Activated naive CD4-positive, alpha-beta T cell treated with anti-CD3 and anti-CD28 coated beads for 36 hours (primary cell): Measurements from ENCODE around the gene PADI1. TPM values are rescaled to one million over a fixed set of nuclear protein-coding genes. Genes with fewer than 3 reads are reported as not detected.

Experiments
- CTCF ChIA-PET: fragments of 350-600 bp; sonication (Branson Sonifier 250); formaldehyde crosslinking; loops from one replicate; lab custom pipeline; 2021; ENCODE audit warnings: antibody characterized with exemption; lab: Charles Lee
- DNase-seq: peaks from one replicate; pipeline ENCODE4 v3.0.0-alpha.2; 2020
- H3K27ac Mint-ChIP-seq: one replicate; pipeline ENCODE4 v1.8.0; 2021; ENCODE audit warnings: mild to moderate bottlenecking, mixed read lengths
- H3K27me3 Mint-ChIP-seq: one replicate; pipeline ENCODE4 v1.8.0; 2021; ENCODE audit warnings: low read depth, mixed read lengths
- H3K36me3 Mint-ChIP-seq: one replicate; pipeline ENCODE4 v1.8.0; 2021; ENCODE audit warnings: low read depth, mixed read lengths
- H3K4me1 Mint-ChIP-seq: one replicate; pipeline ENCODE4 v1.8.0; 2021; ENCODE audit warnings: low read depth, mixed read lengths
- H3K4me3 Mint-ChIP-seq: one replicate; pipeline ENCODE4 v1.8.0; 2021; ENCODE audit warnings: mild to moderate bottlenecking, moderate library complexity, mixed read lengths
- H3K9me3 Mint-ChIP-seq: one replicate; pipeline ENCODE4 v1.8.0; 2021; ENCODE audit warnings: mixed read lengths
- intact Hi-C: fragments of 100-400 bp; cut with micrococcal nuclease; formaldehyde crosslinking; loops from one replicate; pipeline ENCODE4 v1.15.1; 2023
- total RNA-seq, 2 experiments: library from RNA; stranded (reverse); gene quantifications; one replicate each; pipeline ENCODE4 v1.2.3, GENCODE V29; 2021

PADI1 gene
- total RNA-seq, 2 experiments from 2014 or later = not detected

GRCh38 chr1:17276568-17276967, 71.6 kb downstream of the PADI1 start:
- H3K4me1 Mint-ChIP-seq = no peaks in the 10 kb centered on the region
- no peaks in the 10 kb centered on the region for H3K36me3 Mint-ChIP-seq
- no peaks in the 10 kb centered on the region for H3K27me3 Mint-ChIP-seq
- H3K9me3 Mint-ChIP-seq = no peaks in the 10 kb centered on the region
- CTCF ChIA-PET = interaction anchor here (0.9 kb wide), 1 partner anchor 151 kb away, joined by 3 read pairs; no protein-coding TSS in a partner anchor
- no peak for DNase-seq
- H3K27ac Mint-ChIP-seq = no peak overlapping the region
- no peak overlapping the region for H3K4me3 Mint-ChIP-seq
- intact Hi-C loops = no loop called here

- no peak overlapping the region for H3K4me3 Mint-ChIP-seq
- CTCF ChIA-PET = interaction anchor here (0.9 kb wide), 1 partner anchor 153 kb away, joined by 3 read pairs; no protein-coding TSS in a partner anchor
- no peaks in the 10 kb centered on the region for H3K27me3 Mint-ChIP-seq
- H3K9me3 Mint-ChIP-seq = no peaks in the 10 kb centered on the region
- H3K4me1 Mint-ChIP-seq = peaks cover 2% of the 10 kb centered on the region
- no peaks in the 10 kb centered on the region for H3K36me3 Mint-ChIP-seq
- no peak overlapping the region for H3K27ac Mint-ChIP-seq
- intact Hi-C loops = no loop called here
- no peak for DNase-seq
Observed at GRCh38 chr1:17277511-17278159, 72.7 kb downstream of the PADI1 start.

GRCh38 chr1:17278996-17279830, 74.3 kb downstream of the PADI1 start:
- Mint-ChIP-seq H3K9me3 (no peaks in the 10 kb centered on the region), H3K4me3 (no peak overlapping the region), H3K4me1 (peaks cover 2% of the 10 kb centered on the region), H3K27me3 (no peaks in the 10 kb centered on the region), H3K27ac (no peak overlapping the region), H3K36me3 (no peaks in the 10 kb centered on the region)
- intact Hi-C loops = no loop called here
- DNase-seq = no peak
- CTCF ChIA-PET = no interaction called here

GRCh38 chr1:17280436-17280835, 75.5 kb downstream of the PADI1 start:
- no peak for DNase-seq
- CTCF ChIA-PET = interaction anchor here (0.6 kb wide), 1 partner anchor 155 kb away, joined by 4 read pairs; no protein-coding TSS in a partner anchor
- H3K27me3 Mint-ChIP-seq = no peaks in the 10 kb centered on the region
- peaks cover 2% of the 10 kb centered on the region for H3K4me1 Mint-ChIP-seq
- no peaks in the 10 kb centered on the region for H3K36me3 Mint-ChIP-seq
- H3K4me3 Mint-ChIP-seq = no peak overlapping the region
- H3K9me3 Mint-ChIP-seq = no peaks in the 10 kb centered on the region
- no peak overlapping the region for H3K27ac Mint-ChIP-seq
- intact Hi-C loops = no loop called here

- no peak overlapping the region for H3K4me3 Mint-ChIP-seq
- H3K9me3 Mint-ChIP-seq = no peaks in the 10 kb centered on the region
- no peaks in the 10 kb centered on the region for H3K27me3 Mint-ChIP-seq
- CTCF ChIA-PET = interaction anchor here (0.6 kb wide), 1 partner anchor 32 kb away, joined by 5 read pairs; no protein-coding TSS in a partner anchor
- DNase-seq = no peak
- intact Hi-C loops = no loop called here
- no peak overlapping the region for H3K27ac Mint-ChIP-seq
- H3K4me1 Mint-ChIP-seq = peaks cover 2% of the 10 kb centered on the region
- H3K36me3 Mint-ChIP-seq = no peaks in the 10 kb centered on the region
Observed at GRCh38 chr1:17280894-17281293, 76.0 kb downstream of the PADI1 start.

- no peaks in the 10 kb centered on the region for H3K9me3 Mint-ChIP-seq
- no peak overlapping the region for H3K27ac Mint-ChIP-seq
- no peak overlapping the region for H3K4me3 Mint-ChIP-seq
- H3K4me1 Mint-ChIP-seq = peaks cover 2% of the 10 kb centered on the region
- no peaks in the 10 kb centered on the region for H3K36me3 Mint-ChIP-seq
- intact Hi-C loops = no loop called here
- no peaks in the 10 kb centered on the region for H3K27me3 Mint-ChIP-seq
- DNase-seq = no peak
- CTCF ChIA-PET = no interaction called here
Observed at GRCh38 chr1:17281775-17282181, 76.8 kb downstream of the PADI1 start.

GRCh38 chr1:17282836-17283235, 77.9 kb downstream of the PADI1 start:
- no peak for DNase-seq
- intact Hi-C loops = no loop called here
- Mint-ChIP-seq H3K4me1 (peaks cover 2% of the 10 kb centered on the region), H3K36me3 (no peaks in the 10 kb centered on the region), H3K4me3 (no peak overlapping the region), H3K27me3 (no peaks in the 10 kb centered on the region), H3K9me3 (no peaks in the 10 kb centered on the region), H3K27ac (no peak overlapping the region)
- CTCF ChIA-PET = no interaction called here

- CTCF ChIA-PET = no interaction called here
- no peaks in the 10 kb centered on the region for H3K36me3 Mint-ChIP-seq
- H3K4me1 Mint-ChIP-seq = peaks cover 2% of the 10 kb centered on the region
- DNase-seq = no peak
- H3K9me3 Mint-ChIP-seq = no peaks in the 10 kb centered on the region
- peaks cover 3% of the 10 kb centered on the region for H3K27me3 Mint-ChIP-seq
- no peak overlapping the region for H3K4me3 Mint-ChIP-seq
- no peak overlapping the region for H3K27ac Mint-ChIP-seq
- intact Hi-C loops = no loop called here
Observed at GRCh38 chr1:17286646-17287045, 81.7 kb downstream of the PADI1 start.

GRCh38 chr1:17287130-17287776, 82.3 kb downstream of the PADI1 start:
- intact Hi-C loops = no loop called here
- Mint-ChIP-seq H3K9me3 (no peaks in the 10 kb centered on the region), H3K4me1 (no peaks in the 10 kb centered on the region), H3K27ac (no peak overlapping the region), H3K27me3 (peaks cover 3% of the 10 kb centered on the region), H3K36me3 (no peaks in the 10 kb centered on the region), H3K4me3 (no peak overlapping the region)
- CTCF ChIA-PET = no interaction called here
- DNase-seq = no peak

- CTCF ChIA-PET = no interaction called here
- no peak overlapping the region for H3K4me3 Mint-ChIP-seq
Observed at GRCh38 chr1:17289721-17290120, 84.8 kb downstream of the PADI1 start.

GRCh38 chr1:17290553-17290952, 85.6 kb downstream of the PADI1 start:
- CTCF ChIA-PET = interaction anchor here (0.7 to 1.1 kb wide), 2 partner anchors 17 to 928 kb away, joined by 3 to 4 read pairs; no protein-coding TSS in a partner anchor
- Mint-ChIP-seq H3K9me3 (no peaks in the 10 kb centered on the region), H3K36me3 (no peaks in the 10 kb centered on the region), H3K27ac (no peak overlapping the region), H3K27me3 (peaks cover 9% of the 10 kb centered on the region), H3K4me1 (no peaks in the 10 kb centered on the region), H3K4me3 (no peak overlapping the region)
- intact Hi-C loops = no loop called here
- no peak for DNase-seq

More at GRCh38 chr1:17289721-17290120, 84.8 kb downstream of the PADI1 start:
- no peak overlapping the region for H3K27ac Mint-ChIP-seq
- intact Hi-C loops = no loop called here
- no peaks in the 10 kb centered on the region for H3K9me3 Mint-ChIP-seq
- H3K36me3 Mint-ChIP-seq = no peaks in the 10 kb centered on the region
- peaks cover 9% of the 10 kb centered on the region for H3K27me3 Mint-ChIP-seq
- no peak for DNase-seq
- no peaks in the 10 kb centered on the region for H3K4me1 Mint-ChIP-seq
